PC-9 (cell line): ENCODE data around the gene ARHGEF28. TPM values are rescaled to one million over a fixed set of nuclear protein-coding genes. Genes with fewer than 3 reads are reported as not detected.

Experiments
- BruUV-seq: library from RNA; stranded (reverse); fragments of 400-500 nt; replicated peaks from 2 replicates; lab custom pipeline; 2021; lab: Mats Ljungman, UMichigan
- CTCF ChIA-PET: fragments of 300-600 bp; sonication (Branson Sonifier 250); formaldehyde crosslinking; loops from one replicate; lab custom pipeline; 2022; ENCODE audit warnings: antibody characterized with exemption; lab: Charles Lee
- POLR2A ChIA-PET: fragments of 300-600 bp; sonication (Branson Sonifier 250); formaldehyde crosslinking; loops from one replicate; lab custom pipeline; 2022; ENCODE audit warnings: antibody characterized with exemption; ENCODE audit not compliant: unreplicated experiment; lab: Charles Lee
- DNase-seq, 2 experiments: peaks; one replicate each; pipeline versions ENCODE4 v3.0.0 to v3.0.0-alpha.2; 2015 to 2022; ENCODE audit warnings: mixed read lengths in 1 of 2
- H2AFZ ChIP-seq: fragments of 200-600 bp; sonication (generic); 2 replicates; pipeline ENCODE4 v1.8.1; 2017; ENCODE audit warnings: antibody characterized with exemption
- H3F3A ChIP-seq: fragments of 200-600 bp; sonication (generic); 2 replicates; pipeline ENCODE4 v1.8.1; 2017; ENCODE audit warnings: antibody characterized with exemption, mild to moderate bottlenecking, low read depth; ENCODE audit not compliant: insufficient read depth
- H3K27ac ChIP-seq: fragments of 200-600 bp; sonication (generic); 2 replicates; pipeline ENCODE4 v1.6.1; 2016; ENCODE audit warnings: mixed run types
- H3K27me3 ChIP-seq: fragments of 200-600 bp; sonication (generic); 2 replicates; pipeline ENCODE4 v1.6.1; 2016; ENCODE audit warnings: low read depth, mixed run types; ENCODE audit not compliant: insufficient read depth
- H3K36me3 ChIP-seq: fragments of 200-600 bp; sonication (generic); 2 replicates; pipeline ENCODE4 v1.6.1; 2016; ENCODE audit warnings: low read depth, mixed run types
- H3K4me1 ChIP-seq: fragments of 200-600 bp; sonication (generic); replicated peaks from 2 replicates; pipeline ENCODE4 v1.6.1; 2016; ENCODE audit warnings: mixed run types; ENCODE audit not compliant: insufficient read depth
- H3K4me2 ChIP-seq: fragments of 200-600 bp; sonication (generic); 2 replicates; pipeline ENCODE4 v1.6.1; 2017; ENCODE audit warnings: mixed run types
- H3K4me3 ChIP-seq: fragments of 200-600 bp; sonication (generic); 2 replicates; pipeline ENCODE4 v1.6.1; 2016; ENCODE audit warnings: mixed run types
- H3K79me2 ChIP-seq: fragments of 200-600 bp; sonication (generic); 2 replicates; pipeline ENCODE4 v1.6.1; 2017; ENCODE audit warnings: low read depth, mixed run types
- H3K9me2 ChIP-seq: fragments of 200-600 bp; sonication (generic); 2 replicates; pipeline ENCODE4 v1.8.1; 2017; ENCODE audit warnings: mild to moderate bottlenecking; ENCODE audit not compliant: insufficient read depth
- H3K9me3 ChIP-seq: fragments of 200-600 bp; sonication (generic); 2 replicates; pipeline ENCODE4 v1.8.1; 2016; ENCODE audit warnings: low read depth; ENCODE audit not compliant: insufficient read depth
- H4K20me1 ChIP-seq: fragments of 200-600 bp; sonication (generic); 2 replicates; pipeline ENCODE4 v1.8.1; 2017; ENCODE audit not compliant: insufficient read depth
- CTCF ChIP-seq: fragments of 200-600 bp; sonication (generic); conservative IDR thresholded peaks from 2 replicates; pipeline ENCODE4 v1.6.1; 2017; ENCODE audit warnings: mixed run types, antibody characterized with exemption, mild to moderate bottlenecking, moderate library complexity
- EZH2 ChIP-seq: fragments of 200-600 bp; sonication (generic); IDR thresholded peaks from 2 replicates; pipeline ENCODE4 v1.8.0; 2017; ENCODE audit warnings: antibody characterized with exemption, low read depth
- intact Hi-C: fragments of 100-400 bp; cut with micrococcal nuclease; formaldehyde crosslinking; loops from one replicate; pipeline ENCODE4 v1.10.0; 2022; ENCODE audit not compliant: unreplicated experiment
- total RNA-seq: library from RNA; stranded (reverse); gene quantifications from 2 replicates; pipeline ENCODE4 v1.2.3, GENCODE V29; 2021

ARHGEF28 gene
- total RNA-seq, 1 experiment from 2014 or later: 77.5 TPM

DNA sequence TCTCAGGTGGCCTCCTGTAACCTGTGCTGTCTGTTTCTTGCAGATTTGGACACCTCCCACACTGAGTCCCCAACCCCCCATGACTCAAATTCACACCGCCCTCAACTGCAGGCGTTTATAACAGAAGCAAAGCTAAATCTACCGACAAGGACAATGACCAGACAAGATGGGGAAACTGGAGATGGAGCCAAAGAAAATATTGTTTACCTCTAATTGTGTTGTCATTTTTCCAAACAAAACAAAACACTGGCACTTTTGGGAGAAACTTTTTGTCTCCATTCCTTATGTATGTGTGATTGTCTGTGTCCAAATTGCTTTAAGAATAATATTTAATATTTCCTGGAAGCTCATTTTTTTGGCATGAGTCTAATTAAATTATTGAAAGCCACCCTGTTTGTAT, 314.8 kb downstream of the ARHGEF28 start:
- peaks cover 23% of the 10 kb centered on the region for H3K36me3 ChIP-seq
- H3K79me2 ChIP-seq: peaks cover 7% of the 10 kb centered on the region; the same call in 1 of the 2 replicates
- POLR2A ChIA-PET: interaction anchor here (0.7 kb wide), 1 partner anchor 1295 kb away, joined by 3 read pairs; no protein-coding TSS in a partner anchor
- H3K4me3 ChIP-seq: no peak overlapping the region
- no peak for TF ChIP-seq EZH2
- no peak for TF ChIP-seq CTCF
- H2AFZ ChIP-seq: no peak overlapping the region
- H4K20me1 ChIP-seq: no peaks in the 10 kb centered on the region
- BruUV-seq: no TSS peak
- no peak overlapping the region for H3K4me2 ChIP-seq
- H3K27ac ChIP-seq: no peak overlapping the region
- H3F3A ChIP-seq: peaks cover 27% of the 10 kb centered on the region
- CTCF ChIA-PET: interaction anchor here (0.6 kb wide), 1 partner anchor 260 kb away, joined by 3 read pairs; no protein-coding TSS in a partner anchor
- intact Hi-C loops: no loop called here
- no peaks in the 10 kb centered on the region for H3K27me3 ChIP-seq
- H3K9me2 ChIP-seq: no peaks in the 10 kb centered on the region
- peaks cover 33% of the 10 kb centered on the region for H3K4me1 ChIP-seq
- H3K9me3 ChIP-seq: no peaks in the 10 kb centered on the region
- DNase-seq: no peak

DNA sequence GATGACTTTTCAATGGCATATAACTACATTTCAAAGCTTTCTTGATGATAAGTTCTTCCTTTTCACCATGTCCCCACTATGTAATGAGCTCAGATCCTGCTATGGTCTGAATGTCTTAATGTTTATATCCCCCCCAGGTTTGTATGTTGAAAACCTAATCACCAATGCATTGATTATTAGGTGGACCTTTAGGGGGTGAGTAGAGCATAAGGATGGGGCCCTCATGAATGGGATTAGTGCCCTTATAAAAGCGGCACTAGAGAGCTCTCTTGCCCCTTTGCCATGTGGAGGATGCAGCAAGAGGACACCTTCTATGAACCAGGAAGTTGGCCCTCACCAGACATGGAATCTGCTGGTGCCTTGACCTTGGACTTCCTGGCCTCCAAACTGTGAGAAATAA, 316.8 kb downstream of the ARHGEF28 start:
- Histone ChIP-seq H3K27ac (no peak overlapping the region), H3K4me3 (no peak overlapping the region), H3K27me3 (no peaks in the 10 kb centered on the region), H2AFZ (no peak overlapping the region), H3K36me3 (peaks cover 23% of the 10 kb centered on the region), H3F3A (peaks cover 19% of the 10 kb centered on the region), H4K20me1 (no peaks in the 10 kb centered on the region), H3K9me3 (no peaks in the 10 kb centered on the region), H3K79me2 (peaks cover 7% of the 10 kb centered on the region; the same call in 1 of the 2 replicates), H3K9me2 (no peaks in the 10 kb centered on the region), H3K4me2 (no peak overlapping the region), H3K4me1 (peaks cover 20% of the 10 kb centered on the region)
- ChIA-PET POLR2A (no interaction called here), CTCF (no interaction called here)
- no peak for DNase-seq
- intact Hi-C loops: no loop called here
- TF ChIP-seq EZH2 (no peak), CTCF (no peak)
- no TSS peak for BruUV-seq

DNA sequence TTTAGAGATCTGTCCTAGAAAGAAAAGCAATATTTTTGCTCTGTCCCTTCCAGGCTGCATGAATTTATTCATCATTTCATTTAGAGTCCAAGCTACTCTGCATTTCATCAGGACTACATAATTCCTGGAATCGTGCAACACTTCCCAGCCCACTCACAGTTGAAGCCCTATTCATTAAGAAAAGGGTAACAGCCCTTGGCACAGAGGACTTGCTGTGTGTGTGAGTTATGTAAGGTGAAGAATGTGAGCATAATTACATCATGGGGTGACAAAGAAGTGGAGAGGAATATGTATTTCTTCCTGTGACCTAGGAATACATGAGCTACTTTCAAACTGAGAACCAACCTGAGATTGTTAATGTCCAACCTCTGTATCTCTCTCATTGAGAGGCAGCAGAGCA, 317.4 kb downstream of the ARHGEF28 start:
- ChIA-PET CTCF (no interaction called here), POLR2A (interaction anchor here (0.5 to 0.6 kb wide), 2 partner anchors 31 to 706 kb away, joined by 3 to 5 read pairs; no protein-coding TSS in a partner anchor)
- TF ChIP-seq EZH2 (no peak), CTCF (no peak)

More for the DNA sequence above, 317.4 kb downstream of the ARHGEF28 start:
- Histone ChIP-seq H3K79me2 (peaks cover 7% of the 10 kb centered on the region; the same call in 1 of the 2 replicates), H3K9me3 (no peaks in the 10 kb centered on the region), H3K27ac (no peak overlapping the region), H3K4me1 (peaks cover 14% of the 10 kb centered on the region), H4K20me1 (no peaks in the 10 kb centered on the region), H2AFZ (no peak overlapping the region), H3K4me3 (no peak overlapping the region), H3K36me3 (peaks cover 23% of the 10 kb centered on the region), H3K27me3 (no peaks in the 10 kb centered on the region), H3K9me2 (no peaks in the 10 kb centered on the region), H3F3A (peaks cover 13% of the 10 kb centered on the region), H3K4me2 (no peak overlapping the region)
- DNase-seq: no peak
- intact Hi-C loops: no loop called here
- BruUV-seq: no TSS peak
